Activated naive CD8-positive, alpha-beta T cell treated with anti-CD3 and anti-CD28 coated beads, Interleukin-2, amount 10 ng/mL, durations not matched to agents 7 days and 5 days (primary cell): ENCODE measurements around the gene NOP9. TPM values are rescaled to one million over a fixed set of nuclear protein-coding genes. Genes with fewer than 3 reads are reported as not detected.

Experiments used
- ATAC-seq: fragments of 150-1000 bp; cut with Tn5 transposase; one replicate; pipeline ENCODE4 v1.10.0; 2021; ENCODE audit warnings: low read depth, moderate library complexity
- POLR2A ChIA-PET: fragments of 350-600 bp; sonication (Branson Sonifier 250); formaldehyde crosslinking; loops from one replicate; lab custom pipeline; 2021; ENCODE audit warnings: antibody characterized with exemption; lab: Charles Lee
- DNase-seq: peaks from one replicate; pipeline ENCODE4 v3.0.0; 2021
- H3K27ac Mint-ChIP-seq: one replicate; pipeline ENCODE4 v1.8.0; 2022; ENCODE audit warnings: mild to moderate bottlenecking, mixed read lengths
- H3K27me3 Mint-ChIP-seq: one replicate; pipeline ENCODE4 v1.8.0; 2022; ENCODE audit warnings: mild to moderate bottlenecking, moderate library complexity, mixed read lengths
- H3K36me3 Mint-ChIP-seq: one replicate; pipeline ENCODE4 v1.8.0; 2021; ENCODE audit warnings: mild to moderate bottlenecking, mixed read lengths
- H3K4me1 Mint-ChIP-seq: one replicate; pipeline ENCODE4 v1.8.0; 2021; ENCODE audit warnings: mixed read lengths
- H3K4me3 Mint-ChIP-seq: one replicate; pipeline ENCODE4 v1.8.0; 2022; ENCODE audit warnings: mild to moderate bottlenecking, moderate library complexity, mixed read lengths
- H3K9me3 Mint-ChIP-seq: one replicate; pipeline ENCODE4 v1.8.0; 2021; ENCODE audit warnings: mixed read lengths
- total RNA-seq, 2 experiments: library from RNA; stranded (reverse); gene quantifications; one replicate each; pipeline ENCODE4 v1.2.3, GENCODE V29; 2021

Gene NOP9
- total RNA-seq, 2 experiments from 2014 or later = 28.7 to 31.1 TPM

- Mint-ChIP-seq H3K36me3 (peaks cover 6% of the 10 kb centered on the region), H3K27me3 (no peaks in the 10 kb centered on the region)
- POLR2A ChIA-PET = no interaction called here
Observed at GRCh38 chr14:24268225-24268624, 31.4 kb upstream of the NOP9 start.

GRCh38 chr14:24269368-24269767 is 30.3 kb upstream of the NOP9 start:
- H3K9me3 Mint-ChIP-seq = no peaks in the 10 kb centered on the region
- peaks cover 34% of the 10 kb centered on the region for H3K4me1 Mint-ChIP-seq
- ATAC-seq (no peak), DNase-seq (no peak)
- no peaks in the 10 kb centered on the region for H3K27me3 Mint-ChIP-seq
- POLR2A ChIA-PET = interaction anchor here (0.5 to 3.5 kb wide), 5 partner anchors 17 to 74 kb away, joined by 3 to 66 read pairs (median 3); partner anchors contain the start of gene TINF2
- H3K36me3 Mint-ChIP-seq = peaks cover 6% of the 10 kb centered on the region
- H3K4me3 Mint-ChIP-seq = no peak overlapping the region
- H3K27ac Mint-ChIP-seq = peak overlapping the region; percentile 32

More at GRCh38 chr14:24268225-24268624, 31.4 kb upstream of the NOP9 start:
- no peak overlapping the region for H3K4me3 Mint-ChIP-seq
- no peak overlapping the region for H3K27ac Mint-ChIP-seq
- no peak for ATAC-seq
- no peak for DNase-seq
- H3K4me1 Mint-ChIP-seq = peaks cover 22% of the 10 kb centered on the region
- no peaks in the 10 kb centered on the region for H3K9me3 Mint-ChIP-seq

GRCh38 chr14:24269910-24270536 is 29.6 kb upstream of the NOP9 start:
- peak overlapping the region; percentile 11 for H3K27ac Mint-ChIP-seq
- peaks cover 36% of the 10 kb centered on the region for H3K4me1 Mint-ChIP-seq
- H3K9me3 Mint-ChIP-seq = no peaks in the 10 kb centered on the region
- peaks cover 6% of the 10 kb centered on the region for H3K36me3 Mint-ChIP-seq
- H3K27me3 Mint-ChIP-seq = no peaks in the 10 kb centered on the region
- POLR2A ChIA-PET = interaction anchor here (0.9 to 3.5 kb wide), 21 partner anchors 8 to 161 kb away, joined by 3 to 66 read pairs (median 5); partner anchors contain the start of genes CBLN3, CHMP4A, CIDEB and KHNYN
- ATAC-seq (no peak), DNase-seq (no peak)
- H3K4me3 Mint-ChIP-seq = peak overlapping the region; percentile 95

GRCh38 chr14:24270537-24271133 is 29.0 kb upstream of the NOP9 start:
- Mint-ChIP-seq H3K4me1 (peaks cover 37% of the 10 kb centered on the region), H3K4me3 (peak overlapping the region; percentile 95), H3K27me3 (no peaks in the 10 kb centered on the region), H3K9me3 (no peaks in the 10 kb centered on the region), H3K36me3 (peaks cover 6% of the 10 kb centered on the region), H3K27ac (peak overlapping the region; percentile 97)
- no peak for ATAC-seq
- POLR2A ChIA-PET = interaction anchor here (0.6 to 3.5 kb wide), 26 partner anchors 8 to 160 kb away, joined by 3 to 66 read pairs (median 6); partner anchors contain the start of genes CBLN3, CHMP4A, CIDEB and DCAF11
- no peak for DNase-seq

GRCh38 chr14:24271134-24271833 is 28.4 kb upstream of the NOP9 start, which contains the start of gene RABGGTA:
TSS of gene RABGGTA (minus strand) at chr14:24271597. CDS start at chr14:24271115, 482 bp downstream.
- DNase-seq = peak; percentile 91
- Mint-ChIP-seq H3K9me3 (no peaks in the 10 kb centered on the region), H3K4me3 (peak within 1 kb of the TSS; percentile 95), H3K36me3 (peaks cover 6% of the 10 kb centered on the region), H3K27ac (peak within 1 kb of the TSS; percentile 97), H3K27me3 (no peaks in the 10 kb centered on the region), H3K4me1 (peaks cover 37% of the 10 kb centered on the region)
- ATAC-seq = peak; percentile 88
- POLR2A ChIA-PET = interaction anchor here (0.6 to 3.5 kb wide), 28 partner anchors 9 to 159 kb away, joined by 3 to 66 read pairs (median 4); partner anchors contain the start of genes CBLN3, CHMP4A, CIDEB and DCAF11

- Mint-ChIP-seq H3K4me3 (peak overlapping the region; percentile 79), H3K36me3 (peaks cover 6% of the 10 kb centered on the region), H3K27ac (peak overlapping the region; percentile 97), H3K27me3 (no peaks in the 10 kb centered on the region), H3K9me3 (no peaks in the 10 kb centered on the region), H3K4me1 (peaks cover 37% of the 10 kb centered on the region)
- DNase-seq (no peak), ATAC-seq (no peak)
- POLR2A ChIA-PET = interaction anchor here (0.9 to 3.5 kb wide), 15 partner anchors 8 to 159 kb away, joined by 3 to 66 read pairs (median 11); partner anchors contain the start of genes CBLN3, CIDEB, DHRS1 and KHNYN
Observed at GRCh38 chr14:24271834-24272263, 27.8 kb upstream of the NOP9 start.

GRCh38 chr14:24272467-24272866 is 27.2 kb upstream of the NOP9 start:
- H3K27me3 Mint-ChIP-seq = no peaks in the 10 kb centered on the region
- peaks cover 38% of the 10 kb centered on the region for H3K4me1 Mint-ChIP-seq

GRCh38 chr14:24273422-24273998 is 26.1 kb upstream of the NOP9 start:
- Mint-ChIP-seq H3K9me3 (no peaks in the 10 kb centered on the region), H3K27me3 (no peaks in the 10 kb centered on the region), H3K4me1 (peaks cover 42% of the 10 kb centered on the region), H3K36me3 (peaks cover 6% of the 10 kb centered on the region), H3K27ac (peak overlapping the region; percentile 94), H3K4me3 (no peak overlapping the region)
- POLR2A ChIA-PET = interaction anchor here (0.7 to 3.6 kb wide), 5 partner anchors 16 to 44 kb away, joined by 3 to 15 read pairs (median 6); partner anchors contain the start of gene TINF2
- no peak for DNase-seq
- no peak for ATAC-seq

More at GRCh38 chr14:24272467-24272866, 27.2 kb upstream of the NOP9 start:
- POLR2A ChIA-PET = interaction anchor here (1.2 to 3.5 kb wide), 6 partner anchors 11 to 158 kb away, joined by 3 to 66 read pairs (median 14); partner anchors contain the start of genes CBLN3, CIDEB, DHRS1 and KHNYN
- DNase-seq = no peak
- H3K36me3 Mint-ChIP-seq = peaks cover 3% of the 10 kb centered on the region
- H3K9me3 Mint-ChIP-seq = no peaks in the 10 kb centered on the region
- H3K4me3 Mint-ChIP-seq = peak overlapping the region; percentile 79
- H3K27ac Mint-ChIP-seq = peak overlapping the region; percentile 97
- no peak for ATAC-seq

- POLR2A ChIA-PET = interaction anchor here (0.7 to 3.6 kb wide), 9 partner anchors 9 to 401 kb away, joined by 3 to 15 read pairs (median 4); partner anchors contain the start of gene TINF2
- Mint-ChIP-seq H3K9me3 (no peaks in the 10 kb centered on the region), H3K4me1 (peaks cover 46% of the 10 kb centered on the region), H3K27me3 (no peaks in the 10 kb centered on the region), H3K4me3 (peak overlapping the region; percentile 75), H3K27ac (peak overlapping the region; percentile 94), H3K36me3 (peaks cover 6% of the 10 kb centered on the region)
- DNase-seq (no peak), ATAC-seq (peak; percentile 9)
Observed at GRCh38 chr14:24274101-24274543, 25.5 kb upstream of the NOP9 start.

GRCh38 chr14:24277071-24277470 is 22.6 kb upstream of the NOP9 start:
- Mint-ChIP-seq H3K36me3 (peaks cover 7% of the 10 kb centered on the region), H3K4me1 (peaks cover 44% of the 10 kb centered on the region), H3K9me3 (no peaks in the 10 kb centered on the region), H3K27me3 (peaks cover 5% of the 10 kb centered on the region), H3K27ac (no peak overlapping the region), H3K4me3 (no peak overlapping the region)
- no peak for ATAC-seq
- no peak for DNase-seq
- POLR2A ChIA-PET = interaction anchor here (5.4 kb wide), 1 partner anchor 13 kb away, joined by 19 read pairs; no protein-coding TSS in a partner anchor

- H3K9me3 Mint-ChIP-seq = no peaks in the 10 kb centered on the region
- H3K27ac Mint-ChIP-seq = no peak overlapping the region
- POLR2A ChIA-PET = interaction anchor here (0.5 to 5.4 kb wide), 2 partner anchors 12 to 30 kb away, joined by 4 to 19 read pairs; no protein-coding TSS in a partner anchor
- peaks cover 7% of the 10 kb centered on the region for H3K36me3 Mint-ChIP-seq
- no peak for DNase-seq
- no peak overlapping the region for H3K4me3 Mint-ChIP-seq
- peaks cover 37% of the 10 kb centered on the region for H3K4me1 Mint-ChIP-seq
- ATAC-seq = no peak
- H3K27me3 Mint-ChIP-seq = peaks cover 7% of the 10 kb centered on the region
Observed at GRCh38 chr14:24277606-24278321, 21.9 kb upstream of the NOP9 start.

GRCh38 chr14:24278424-24278823 is 21.2 kb upstream of the NOP9 start:
- ATAC-seq (no peak), DNase-seq (no peak)
- H3K27me3 Mint-ChIP-seq = peaks cover 7% of the 10 kb centered on the region
- peaks cover 7% of the 10 kb centered on the region for H3K36me3 Mint-ChIP-seq
- no peak overlapping the region for H3K4me3 Mint-ChIP-seq
- H3K4me1 Mint-ChIP-seq = peaks cover 32% of the 10 kb centered on the region
- H3K27ac Mint-ChIP-seq = no peak overlapping the region
- POLR2A ChIA-PET = interaction anchor here (5.4 kb wide), 1 partner anchor 12 kb away, joined by 19 read pairs; no protein-coding TSS in a partner anchor
- no peaks in the 10 kb centered on the region for H3K9me3 Mint-ChIP-seq
